GM18520 (cell line): Measurements from ENCODE around the gene AQP12A.

ENCODE experiments used
- ATAC-seq: cut with Tn5 transposase; IDR thresholded peaks from one replicate; pipeline ENCODE4 v1.9.1; 2021; ENCODE audit not compliant: unreplicated experiment

Gene AQP12A

DNA sequence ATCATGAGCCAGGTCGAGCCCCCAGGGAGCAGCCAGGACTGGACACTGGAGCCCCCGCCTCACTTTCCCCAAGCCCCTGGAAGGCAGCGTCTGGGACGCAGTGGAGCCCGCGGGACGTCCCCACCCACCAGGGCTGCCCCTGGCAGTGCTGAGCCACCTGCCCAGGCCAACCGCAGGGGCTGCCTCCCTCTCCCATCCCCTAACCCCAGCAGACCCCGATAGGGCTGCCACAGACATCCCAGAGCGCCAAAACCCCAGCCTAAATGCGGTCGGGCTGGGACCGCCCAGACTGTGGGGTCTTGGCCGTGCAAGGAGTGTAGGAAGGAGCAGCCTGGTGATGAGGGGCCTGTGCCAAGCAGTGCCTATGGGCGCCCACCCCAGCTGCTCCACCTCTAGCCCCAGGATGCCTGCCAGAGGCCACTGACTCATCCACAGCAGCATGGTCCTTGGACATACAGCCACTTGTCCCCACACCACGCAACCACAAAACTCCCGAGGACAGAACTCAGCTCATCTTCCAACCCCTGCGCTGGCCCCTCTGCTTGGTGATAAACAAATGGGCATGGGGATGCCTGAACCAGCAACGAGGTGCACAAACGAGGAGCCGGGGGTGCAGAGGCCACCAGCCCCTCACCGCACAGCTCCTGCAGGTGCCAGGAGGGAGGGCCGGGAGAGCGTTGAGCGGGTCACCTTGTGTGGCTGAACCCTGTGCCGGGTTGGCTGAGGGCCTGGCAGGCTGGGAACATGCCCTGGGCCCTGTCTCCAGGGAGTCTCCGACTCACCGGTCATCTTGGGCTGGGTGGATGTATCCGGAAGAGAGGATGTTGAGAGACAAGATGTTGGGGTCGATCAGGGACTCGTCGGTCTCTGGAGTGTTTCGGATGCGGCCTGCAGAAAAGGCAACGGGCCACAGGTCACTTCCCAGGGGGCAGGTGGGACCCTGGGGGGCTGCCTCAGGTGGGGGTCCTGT is 44.9 kb downstream of the AQP12A start:
- no peak for ATAC-seq

DNA sequence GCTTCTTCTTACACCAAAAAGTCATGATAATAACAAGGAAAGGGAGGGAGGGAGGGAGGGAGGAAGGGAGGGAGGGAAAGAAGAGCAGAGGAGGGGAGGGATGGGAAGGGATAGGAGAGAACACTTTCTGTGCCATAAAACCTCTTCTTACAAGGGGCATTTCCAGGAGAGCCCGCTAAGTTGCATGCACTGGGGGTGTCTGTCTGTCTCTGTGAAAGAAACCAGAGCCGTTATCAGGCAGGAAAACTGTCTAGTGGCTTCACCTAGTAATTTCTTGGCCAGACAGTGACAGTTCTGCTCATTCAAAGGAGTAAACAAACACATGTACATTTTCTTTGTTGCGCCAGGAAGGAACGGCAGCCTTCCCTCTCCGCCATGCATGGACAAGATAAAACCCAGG is 45.8 kb downstream of the AQP12A start:
- ATAC-seq, result no peak

DNA sequence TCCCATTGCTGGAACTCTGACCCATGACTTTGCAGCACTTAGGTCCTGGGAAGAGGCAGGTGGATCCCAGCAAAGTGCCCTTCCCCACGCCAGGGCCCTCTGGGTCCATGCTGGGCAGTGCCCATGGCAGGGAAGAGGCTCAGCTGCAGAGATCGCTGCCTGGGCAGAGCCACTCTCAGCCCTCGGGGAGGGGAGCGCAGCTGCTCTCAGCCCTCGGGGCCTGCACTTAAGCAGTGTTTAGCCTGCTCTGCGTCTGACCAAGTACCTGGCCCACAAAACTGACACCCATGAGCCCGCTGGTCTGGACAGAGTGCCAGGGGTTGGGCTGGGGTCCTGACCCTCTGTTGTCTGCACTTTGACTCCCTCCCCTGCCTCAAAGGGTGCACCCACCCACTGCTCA is 46.3 kb downstream of the AQP12A start:
- no peak for ATAC-seq

DNA sequence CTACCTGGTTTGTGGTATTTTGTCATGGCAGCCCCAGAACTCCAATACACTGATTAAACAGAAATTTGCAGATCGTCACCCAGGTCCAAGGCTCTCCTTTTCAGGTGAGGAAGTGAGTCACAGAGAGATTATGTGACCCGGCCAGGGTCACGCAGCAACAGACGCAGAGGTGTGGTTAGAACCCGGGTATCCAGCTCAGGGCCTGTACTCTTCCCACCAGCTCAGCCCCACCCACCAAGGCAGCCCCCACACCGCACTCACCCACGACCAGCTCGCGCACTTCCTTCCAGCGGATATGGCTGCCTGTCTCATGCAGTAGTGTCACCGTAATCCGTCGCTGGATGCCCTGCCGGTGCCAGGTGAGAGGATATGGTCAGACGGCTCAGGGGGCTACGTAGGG is 48.1 kb downstream of the AQP12A start:
- no peak for ATAC-seq

DNA sequence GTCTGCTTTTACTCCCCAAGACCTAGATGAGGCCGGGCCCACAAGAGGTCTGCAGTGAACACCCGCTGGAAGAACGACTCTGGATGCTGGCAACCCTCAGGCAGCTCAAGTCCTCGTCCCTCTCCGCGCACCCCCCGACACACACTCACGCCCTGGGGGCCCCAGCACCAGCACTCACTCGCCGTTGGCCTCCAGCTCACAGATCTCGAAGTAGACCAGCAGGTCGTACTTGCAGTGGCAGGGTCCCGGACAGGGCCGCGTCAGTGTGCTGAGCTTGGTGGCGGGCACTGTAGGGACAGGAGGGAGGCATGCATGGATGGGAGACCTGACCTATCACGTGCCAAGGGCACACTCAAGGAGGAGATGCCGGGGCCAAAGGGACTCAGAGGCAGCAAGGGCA is 49.4 kb downstream of the AQP12A start:
- no peak for ATAC-seq

DNA sequence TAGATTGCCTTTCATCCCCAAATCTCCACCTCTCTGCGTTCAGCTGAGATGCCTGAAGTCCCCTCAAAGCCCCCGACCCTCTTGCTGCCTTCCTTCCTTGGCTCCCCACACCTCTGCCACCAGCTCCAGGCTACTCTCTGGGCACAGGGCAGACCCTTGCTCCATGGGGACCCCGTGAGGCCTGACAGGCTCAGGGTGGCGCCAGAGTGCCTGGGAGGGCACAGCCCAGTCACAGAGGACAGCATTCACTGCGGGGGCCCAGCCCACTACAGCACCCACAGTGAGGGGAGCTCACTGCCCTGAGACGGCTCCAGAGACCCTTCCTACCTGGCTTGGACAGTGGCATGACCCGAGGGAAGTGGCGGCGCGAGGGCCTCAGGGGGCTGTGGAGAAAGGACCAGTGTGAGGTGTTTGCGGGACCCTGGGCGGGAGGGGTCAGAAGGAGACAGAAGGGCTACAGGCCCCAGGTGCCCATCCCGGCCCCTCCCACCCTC is 51.0 kb downstream of the AQP12A start:
- ATAC-seq, result no peak

DNA sequence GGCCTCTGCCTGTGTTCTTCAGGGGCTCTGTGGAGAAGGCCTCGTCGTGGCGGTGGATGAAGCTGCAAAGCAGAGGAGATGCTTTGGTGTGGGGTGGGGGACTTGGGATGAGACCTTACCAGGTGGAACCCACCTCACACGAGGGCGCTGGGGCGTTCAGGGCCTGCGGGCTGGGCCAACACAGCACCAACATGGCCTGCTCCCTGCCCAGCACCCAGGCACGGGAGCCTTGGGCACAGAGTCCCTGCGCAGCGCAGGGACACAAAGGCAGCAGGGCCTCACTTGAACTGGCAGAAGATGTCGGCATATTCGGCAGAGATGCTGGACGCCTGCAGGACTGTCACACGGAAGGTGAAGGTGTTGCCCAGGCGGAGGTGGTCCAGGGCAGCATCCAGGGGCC is 53.8 kb downstream of the AQP12A start:
- no peak for ATAC-seq

DNA sequence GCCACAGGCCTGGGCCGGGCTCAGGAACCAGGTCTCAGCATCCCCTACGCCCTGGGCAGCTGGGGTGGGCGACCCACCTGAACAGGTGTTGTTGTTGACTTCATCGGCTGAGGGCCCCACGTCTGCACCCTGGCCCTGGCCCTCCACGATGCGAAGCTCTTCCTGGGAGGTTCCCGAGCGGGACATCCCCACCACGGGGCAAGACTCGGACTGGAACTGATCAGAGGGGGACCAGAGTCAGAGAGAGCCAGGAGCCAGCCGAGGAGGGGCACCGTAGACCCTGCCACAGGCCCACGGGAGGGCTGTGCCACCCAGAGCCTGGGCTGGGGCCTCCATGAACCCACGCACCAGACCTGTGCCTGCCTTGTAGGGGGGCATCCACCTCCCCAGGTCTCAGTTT is 54.3 kb downstream of the AQP12A start:
- no peak for ATAC-seq

DNA sequence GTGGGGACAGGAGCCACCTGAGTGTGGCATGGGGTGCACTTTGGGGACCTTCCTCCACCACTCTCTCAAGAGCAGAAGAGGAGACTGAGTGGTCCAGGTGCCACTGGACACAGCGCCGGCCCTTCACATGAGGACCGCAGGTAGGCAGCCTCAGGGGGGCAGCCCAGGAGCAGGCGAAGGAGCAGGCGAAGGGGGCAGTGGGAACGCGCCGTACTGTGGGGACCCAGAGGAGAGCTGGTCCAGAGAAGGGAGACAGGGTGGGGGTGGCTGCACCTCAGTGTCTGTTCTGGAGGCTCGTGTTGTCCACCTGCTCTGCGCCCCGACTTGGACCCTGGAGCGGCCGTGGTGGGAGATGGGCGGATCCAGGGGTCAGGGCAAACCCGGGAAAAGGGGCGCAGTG is 55.0 kb downstream of the AQP12A start:
- ATAC-seq, result no peak

DNA sequence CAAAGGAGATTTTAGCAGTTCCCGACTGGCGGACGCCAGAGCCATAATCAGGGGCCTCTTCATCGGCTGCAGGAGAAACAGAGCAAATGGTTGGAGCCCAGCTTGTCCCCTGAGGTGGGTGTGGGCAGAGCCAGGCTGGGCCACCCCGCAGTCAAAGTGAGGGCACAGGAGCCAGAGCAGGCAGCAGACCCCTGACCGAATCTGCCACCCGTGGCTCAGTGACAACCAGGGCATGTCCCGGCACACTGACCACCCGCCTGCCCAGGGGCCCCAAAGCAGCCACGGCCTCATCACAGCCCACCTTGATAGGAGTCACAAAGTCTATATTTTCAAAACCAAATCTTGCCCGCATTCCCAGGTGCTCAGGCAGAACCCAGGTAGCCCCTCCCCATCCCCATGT is 55.6 kb downstream of the AQP12A start:
- no peak for ATAC-seq
